HepG2 (cell line): ENCODE measurements around the gene TMBIM1. TPM values are rescaled to one million over a fixed set of nuclear protein-coding genes. Genes with fewer than 3 reads are reported as not detected.
A peak's percentile ranks its signal among the peaks of the same experiment; 100 is the strongest.

ENCODE experiments used
- CENPX ChIP-seq: sonication (generic); formaldehyde crosslinking; IDR thresholded peaks from 2 replicates; pipeline ENCODE4 v1.9.0; 2021; ENCODE audit warnings: mild to moderate bottlenecking, missing genetic modification reagents, moderate library complexity
- EED ChIP-seq: sonication (generic); formaldehyde crosslinking; IDR thresholded peaks from 2 replicates; pipeline ENCODE4 v1.5.0; 2020; ENCODE audit warnings: mild to moderate bottlenecking, missing genetic modification reagents
- ELF4 ChIP-seq: sonication (generic); formaldehyde crosslinking; IDR thresholded peaks from 2 replicates; pipeline ENCODE4 v1.5.0; 2020; ENCODE audit warnings: missing genetic modification reagents, mild to moderate bottlenecking, moderate library complexity, borderline replicate concordance
- FLYWCH1 ChIP-seq: sonication (generic); formaldehyde crosslinking; IDR thresholded peaks from 2 replicates; pipeline ENCODE4 v1.8.1; 2023; ENCODE audit warnings: mild to moderate bottlenecking, missing genetic modification reagents
- IKZF5 ChIP-seq: IDR thresholded peaks from 2 replicates; pipeline ENCODE4 v1.6.1; 2018; ENCODE audit warnings: missing genetic modification reagents, mild to moderate bottlenecking, missing compliant biosample characterization
- IRF1 ChIP-seq: sonication (generic); formaldehyde crosslinking; IDR thresholded peaks from 2 replicates; pipeline ENCODE4 v1.4.0; 2020; ENCODE audit warnings: low read depth, mild to moderate bottlenecking, missing genetic modification reagents
- PCBP1 ChIP-seq: fragments of 200-400 bp; formaldehyde crosslinking; IDR thresholded peaks from 2 replicates; pipeline ENCODE4 v1.6.1; 2017; ENCODE audit warnings: mild to moderate bottlenecking, low read depth, low read length, borderline replicate concordance
- POLR2A ChIP-seq, 2 experiments: IDR thresholded peaks; 2 replicates each; pipeline ENCODE4 v1.6.1; 2011; ENCODE audit warnings: low read depth in 2 of 2, low read length in 2 of 2, mild to moderate bottlenecking in 1 of 2, moderate library complexity in 1 of 2; ENCODE audit not compliant: insufficient read depth in 1 of 2
- PRMT3 ChIP-seq: sonication (generic); formaldehyde crosslinking; IDR thresholded peaks from 2 replicates; pipeline ENCODE4 v1.8.1; 2022; ENCODE audit warnings: low read depth, mild to moderate bottlenecking, moderate library complexity, missing genetic modification reagents, borderline replicate concordance
- REL ChIP-seq: sonication (generic); formaldehyde crosslinking; conservative IDR thresholded peaks from 2 replicates; pipeline ENCODE4 v1.8.0; 2022; ENCODE audit warnings: mild to moderate bottlenecking, missing genetic modification reagents, moderate library complexity
- SRY ChIP-seq: sonication (generic); formaldehyde crosslinking; IDR thresholded peaks from 2 replicates; pipeline ENCODE4 v1.8.0; 2022; ENCODE audit warnings: mild to moderate bottlenecking, missing genetic modification reagents
- SUZ12 ChIP-seq: fragments of 150-350 bp; IDR thresholded peaks from 2 replicates; pipeline ENCODE4 v1.6.1; 2014; ENCODE audit warnings: low read depth, low read length
- TCF12 ChIP-seq, 2 experiments: fragments of 450-650 bp in 1 of 2; sonication (generic) in 1 of 2; formaldehyde crosslinking in 1 of 2; IDR thresholded peaks; 2 replicates each; pipeline versions ENCODE4 v1.6.1 to v1.8.0; 2017 to 2022; ENCODE audit warnings: antibody characterized with exemption in 1 of 2, mild to moderate bottlenecking in 1 of 2, missing genetic modification reagents in 1 of 2, moderate library complexity in 1 of 2
- TEAD3 ChIP-seq: optimal IDR thresholded peaks from 2 replicates; pipeline ENCODE3; 2016; ENCODE audit warnings: borderline replicate concordance
- THAP7 ChIP-seq: sonication (generic); formaldehyde crosslinking; IDR thresholded peaks from 2 replicates; pipeline ENCODE4 v1.8.1; 2023; ENCODE audit warnings: mild to moderate bottlenecking, missing genetic modification reagents
- WIZ ChIP-seq: sonication (generic); formaldehyde crosslinking; IDR thresholded peaks from 2 replicates; pipeline ENCODE4 v1.5.1; 2020; ENCODE audit warnings: mild to moderate bottlenecking, missing genetic modification reagents
- XBP1 ChIP-seq: sonication (generic); formaldehyde crosslinking; IDR thresholded peaks from 2 replicates; pipeline ENCODE4 v1.5.0; 2020; ENCODE audit warnings: missing genetic modification reagents
- ZBTB39 ChIP-seq: sonication (generic); formaldehyde crosslinking; IDR thresholded peaks from 2 replicates; pipeline ENCODE4 v1.5.0; 2020; ENCODE audit warnings: missing genetic modification reagents
- ZFP90 ChIP-seq: sonication (generic); formaldehyde crosslinking; IDR thresholded peaks from 2 replicates; pipeline ENCODE4 v1.8.0; 2022; ENCODE audit warnings: missing genetic modification reagents, mild to moderate bottlenecking, inconsistent platforms, borderline replicate concordance
- ZNF101 ChIP-seq: sonication (generic); formaldehyde crosslinking; IDR thresholded peaks from 2 replicates; pipeline ENCODE4 v1.4.0; 2020; ENCODE audit warnings: mild to moderate bottlenecking, low read depth, missing genetic modification reagents, borderline replicate concordance
- ZNF234 ChIP-seq: sonication (generic); formaldehyde crosslinking; conservative IDR thresholded peaks from 2 replicates; pipeline ENCODE4 v1.5.1; 2020; ENCODE audit warnings: mild to moderate bottlenecking, missing genetic modification reagents
- ZNF451 ChIP-seq: sonication (generic); formaldehyde crosslinking; IDR thresholded peaks from 2 replicates; pipeline ENCODE4 v1.5.0; 2020; ENCODE audit warnings: mild to moderate bottlenecking, missing genetic modification reagents
- ZNF652 ChIP-seq: IDR thresholded peaks from 2 replicates; pipeline ENCODE4 v1.6.1; 2016; ENCODE audit warnings: low read depth, borderline replicate concordance
- ZNF772 ChIP-seq: sonication (generic); formaldehyde crosslinking; IDR thresholded peaks from 2 replicates; pipeline ENCODE4 v1.5.0; 2020; ENCODE audit warnings: mild to moderate bottlenecking, missing genetic modification reagents
- ZSCAN22 ChIP-seq: sonication (generic); formaldehyde crosslinking; IDR thresholded peaks from 2 replicates; pipeline ENCODE4 v1.4.0; 2020; ENCODE audit warnings: mild to moderate bottlenecking, missing genetic modification reagents
- ZSCAN30 ChIP-seq: sonication (generic); formaldehyde crosslinking; IDR thresholded peaks from 2 replicates; pipeline ENCODE4 v1.5.0; 2020; ENCODE audit warnings: mild to moderate bottlenecking, missing genetic modification reagents
- polyA plus RNA-seq, 8 experiments: library from polyadenylated mRNA; depleted of rRNA in 3 of 8; stranded (reverse) in 7 of 8; unstranded in 1 of 8; fragments of >200 nt; fragmentation: Illumina TruSeq in 4 of 8; extraction: Trizol in 4 of 8; gene quantifications; 2 replicates each; pipeline versions ENCODE4 v1.2.1 to v1.2.3, GENCODE V29; 2011 to 2016; ENCODE audit warnings: low read depth in 4 of 8, missing spikeins in 1 of 8, mixed read lengths in 1 of 8; ENCODE audit not compliant: insufficient read depth in 1 of 8
- total RNA-seq, 5 experiments: library from RNA; depleted of rRNA; stranded (reverse); fragments of >200 nt; fragmentation: Illumina TruSeq; extraction: Trizol; gene quantifications; 2 replicates each; pipeline ENCODE4 v1.2.3, GENCODE V29; 2016; ENCODE audit warnings: low read depth in 1 of 5

The TMBIM1 gene
- total and polyA plus RNA-seq, 2 of the 13 experiments (the other 11 are each of a cell fraction or from before 2014, with no cell fraction given), result 127 to 139 TPM

- TF ChIP-seq IKZF5 (CRISPR knock-in tag) (no peak), PRMT3 (CRISPR knock-in tag) (no peak), ZNF101 (no peak), ZFP90 (CRISPR knock-in tag) (no peak), SRY (CRISPR knock-in tag) (no peak), ELF4 (peak; percentile 20; the same call in 1 of the 2 replicates), ZNF772 (CRISPR knock-in tag) (0 out of 2 replicates have a peak, but pooled peaks have one; percentile 15), WIZ (CRISPR knock-in tag) (no peak), ZBTB39 (CRISPR knock-in tag) (no peak), XBP1 (CRISPR knock-in tag) (no peak), ZSCAN22 (CRISPR knock-in tag) (0 out of 2 replicates have a peak, but pooled peaks have one; percentile 14), REL (CRISPR knock-in tag) (no peak), PCBP1 (no peak), EED (CRISPR knock-in tag) (peak; percentile 60; the same call in 1 of the 2 replicates), POLR2A (IDR thresholded peaks at IDR 0.05; ENCODE audit: insufficient read depth in 1 of 2, low read depth in 2 of 2, low read length in 2 of 2) (0 out of 4 replicates have a peak, but pooled peaks of 1 of the 2 experiments have one; percentile 18), THAP7 (CRISPR knock-in tag) (peak; percentile 7; the same call in 1 of the 2 replicates), TEAD3 (CRISPR knock-in tag) (no peak), FLYWCH1 (CRISPR knock-in tag) (no peak), CENPX (CRISPR knock-in tag) (no peak), SUZ12 (no peak), ZNF451 (CRISPR knock-in tag) (peak; percentile 56; the same call in 1 of the 2 replicates), IRF1 (CRISPR knock-in tag) (no peak; the same call in 1 of the 2 replicates), ZNF234 (CRISPR knock-in tag) (no peak), ZNF652 (CRISPR knock-in tag) (no peak), TCF12 (IDR thresholded peaks at IDR 0.05) (no peak), TCF12 (CRISPR knock-in tag; IDR thresholded peaks at IDR 0.05) (no peak), ZSCAN30 (no peak)
Measured at GRCh38 chr2:218291318-218292047, 820 bp downstream of the TMBIM1 start (continued).
